HG03108 (cell line): ENCODE data around the gene NUP37.
A peak's percentile ranks its signal among the peaks of the same experiment; 100 is the strongest.
"Not testable (repeated sequence)": the region's sequence is repeated elsewhere in the genome, so short reads cannot be mapped to it uniquely, and the experiment has no call there.

ENCODE experiments used
- ATAC-seq: cut with Tn5 transposase; IDR thresholded peaks from one replicate; pipeline ENCODE4 v1.9.1; 2021; ENCODE audit warnings: moderate library complexity; ENCODE audit not compliant: unreplicated experiment

NUP37 gene, protein sequence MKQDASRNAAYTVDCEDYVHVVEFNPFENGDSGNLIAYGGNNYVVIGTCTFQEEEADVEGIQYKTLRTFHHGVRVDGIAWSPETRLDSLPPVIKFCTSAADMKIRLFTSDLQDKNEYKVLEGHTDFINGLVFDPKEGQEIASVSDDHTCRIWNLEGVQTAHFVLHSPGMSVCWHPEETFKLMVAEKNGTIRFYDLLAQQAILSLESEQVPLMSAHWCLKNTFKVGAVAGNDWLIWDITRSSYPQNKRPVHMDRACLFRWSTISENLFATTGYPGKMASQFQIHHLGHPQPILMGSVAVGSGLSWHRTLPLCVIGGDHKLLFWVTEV

DNA sequence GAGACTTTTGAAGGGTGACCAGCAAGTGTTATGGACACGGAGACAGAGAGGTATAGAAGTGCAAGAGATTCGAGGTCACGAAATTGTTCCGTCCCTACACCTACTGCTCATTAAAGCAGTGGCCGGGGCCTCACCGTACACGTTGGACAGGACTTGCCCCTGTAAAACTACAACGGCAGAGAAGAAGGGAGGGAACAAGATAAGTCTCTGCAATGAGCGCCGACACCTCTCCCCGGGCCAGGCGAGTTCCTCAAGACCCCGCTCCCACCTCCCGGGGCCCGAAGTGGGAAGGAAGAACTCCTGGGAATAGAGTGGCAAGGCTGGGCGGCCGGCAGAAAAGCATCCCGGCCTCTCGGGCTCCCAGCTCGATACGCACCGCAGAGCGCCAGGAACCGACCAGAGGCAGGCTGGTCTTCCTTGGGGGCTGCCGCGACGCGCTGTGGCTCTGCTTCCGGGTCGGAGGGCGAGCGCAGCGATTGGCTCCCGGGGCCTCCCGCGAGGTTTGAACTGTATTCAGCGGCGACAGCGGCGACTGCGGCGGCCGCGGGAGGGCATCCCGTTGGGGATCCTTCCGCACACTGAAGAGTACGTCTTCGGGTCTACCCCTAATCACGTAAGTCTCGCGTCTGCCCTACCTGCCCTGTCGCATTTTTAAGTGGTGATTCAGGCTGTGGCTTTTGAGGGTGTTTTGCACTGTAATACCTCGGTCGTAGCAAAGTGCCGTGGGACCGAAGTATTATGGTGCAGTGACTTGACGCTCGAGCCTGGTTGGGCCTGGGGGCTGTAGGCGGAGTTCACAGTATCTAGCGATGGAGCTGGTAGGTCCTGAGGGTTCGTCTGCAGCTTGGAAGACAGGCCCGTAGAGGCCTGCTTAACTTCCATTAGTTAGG lies at the start of gene NUP37, which contains the start of gene PARPBP:
Gene NUP37 (minus strand): TSS at position 441 of the 890 bp plus-strand sequence. CDS start 1,596 bp downstream, outside the sequence.
Gene PARPBP (plus strand): TSS at position 510 of the 890 bp plus-strand sequence. CDS start 3,706 bp downstream, outside the sequence.
- peak; percentile 98 for ATAC-seq

- ATAC-seq: peak; percentile 60
Observed at GRCh38 chr12:102167821-102168604, 48.1 kb upstream of the NUP37 start.

DNA sequence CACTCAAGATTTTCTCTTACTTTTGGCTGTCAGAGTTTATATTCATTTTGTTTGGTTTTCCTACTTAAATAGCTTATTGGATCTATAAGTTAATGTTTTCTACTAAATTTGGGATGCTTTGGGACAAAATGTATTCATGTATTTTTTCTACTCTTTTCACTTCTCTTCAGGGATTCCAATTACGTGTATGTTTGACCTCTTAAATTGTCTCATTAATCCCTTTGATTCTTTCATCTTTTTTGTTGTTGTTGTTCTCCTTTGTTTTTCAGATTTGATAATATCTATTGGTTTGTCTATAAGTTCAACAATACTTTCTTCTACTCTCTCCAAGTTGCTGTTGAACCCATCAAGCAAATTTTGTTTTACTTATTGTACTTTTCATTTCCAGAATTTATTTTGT lies 43.5 kb upstream of the NUP37 start:
- no peak for ATAC-seq

- ATAC-seq: not testable (repeated sequence)
Observed at GRCh38 chr12:102155206-102155605, 35.3 kb upstream of the NUP37 start.

- not testable (repeated sequence) for ATAC-seq
Observed at GRCh38 chr12:102147062-102147587, 27.2 kb upstream of the NUP37 start.

GRCh38 chr12:102144221-102144620 lies 24.3 kb upstream of the NUP37 start:
- ATAC-seq: no peak

DNA sequence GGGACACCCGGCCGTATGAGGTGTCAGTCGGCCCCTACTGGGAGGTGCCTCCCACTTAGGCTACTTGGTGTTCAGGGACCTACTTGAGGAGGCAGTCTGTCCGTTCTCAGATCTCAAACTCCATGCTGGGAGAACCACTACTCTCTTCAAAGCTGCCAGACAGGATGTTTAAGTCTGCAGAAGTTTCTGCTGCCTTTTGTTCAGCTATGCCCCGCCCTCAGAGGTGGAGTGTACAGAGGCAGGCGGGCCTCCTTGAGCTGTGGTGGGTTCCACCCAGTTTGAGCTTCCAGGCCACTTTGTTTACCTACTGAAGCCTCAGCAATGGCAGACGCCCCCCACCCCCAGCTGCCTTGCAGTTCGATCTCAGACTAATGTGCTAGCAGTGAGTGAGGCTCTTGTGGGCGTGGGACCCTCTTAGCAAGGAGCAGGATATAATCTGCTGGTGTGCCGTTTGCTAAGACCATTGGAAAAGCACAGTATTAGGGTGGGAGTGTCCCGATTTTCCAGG lies 23.0 kb upstream of the NUP37 start:
- ATAC-seq: not testable (repeated sequence)

GRCh38 chr12:102137619-102138018 lies 17.7 kb upstream of the NUP37 start:
- ATAC-seq: not testable (repeated sequence)

GRCh38 chr12:102131442-102131841 lies 11.5 kb upstream of the NUP37 start:
- not testable (repeated sequence) for ATAC-seq

GRCh38 chr12:102130720-102131119 lies 10.8 kb upstream of the NUP37 start:
- ATAC-seq: not testable (repeated sequence)

DNA sequence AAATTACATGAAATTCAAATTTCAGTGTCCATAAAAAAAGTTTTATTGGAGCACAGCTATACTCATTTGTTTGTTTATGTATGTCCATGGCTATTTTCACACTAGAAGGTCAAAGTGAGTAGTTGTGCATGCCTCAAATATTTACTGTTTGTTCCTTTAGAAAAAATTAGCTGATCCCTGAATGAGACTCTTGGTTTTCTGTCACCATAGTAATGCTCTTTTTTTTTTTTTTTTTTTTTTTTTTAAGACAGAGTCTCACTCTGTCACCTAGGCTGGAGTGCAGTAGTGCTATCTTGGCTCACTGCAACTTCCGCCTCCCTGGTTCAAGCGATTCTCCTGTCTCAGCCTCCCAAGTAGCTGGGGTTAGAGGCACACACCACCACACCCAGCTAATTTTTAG lies 1.4 kb upstream of the NUP37 start:
- ATAC-seq: not testable (repeated sequence)

DNA sequence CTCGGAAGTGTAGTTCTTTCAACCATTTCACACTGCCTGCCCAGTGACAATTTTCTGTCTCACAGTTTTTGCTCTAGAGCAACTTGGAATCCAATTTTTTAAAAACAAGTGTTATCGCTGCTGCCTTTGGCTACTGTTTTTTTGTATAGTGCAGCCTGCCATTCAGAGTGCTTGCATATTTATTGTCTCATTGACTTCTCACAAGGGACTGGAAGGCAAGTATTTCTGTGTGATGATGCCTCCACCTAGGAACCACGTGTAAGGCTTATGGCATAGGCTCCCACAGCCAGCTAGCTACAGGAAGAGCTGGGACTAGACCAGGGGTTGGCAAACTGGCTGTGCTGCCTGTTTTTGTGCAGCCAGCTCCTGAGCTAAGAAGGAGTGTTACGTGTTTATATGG lies 972 bp upstream of the NUP37 start:
- ATAC-seq: no peak

GRCh38 chr12:102120564-102120873 lies 605 bp upstream of the NUP37 start:
- no peak for ATAC-seq

- no peak for ATAC-seq
Observed at GRCh38 chr12:102118874-102119273, 1.0 kb downstream of the NUP37 start.

- no peak for ATAC-seq
Observed at GRCh38 chr12:102116392-102116791, 3.5 kb downstream of the NUP37 start.

- ATAC-seq: no peak
Observed at GRCh38 chr12:102114212-102114611, 5.7 kb downstream of the NUP37 start.

GRCh38 chr12:102110782-102111181 lies 9.1 kb downstream of the NUP37 start:
- no peak for ATAC-seq

DNA sequence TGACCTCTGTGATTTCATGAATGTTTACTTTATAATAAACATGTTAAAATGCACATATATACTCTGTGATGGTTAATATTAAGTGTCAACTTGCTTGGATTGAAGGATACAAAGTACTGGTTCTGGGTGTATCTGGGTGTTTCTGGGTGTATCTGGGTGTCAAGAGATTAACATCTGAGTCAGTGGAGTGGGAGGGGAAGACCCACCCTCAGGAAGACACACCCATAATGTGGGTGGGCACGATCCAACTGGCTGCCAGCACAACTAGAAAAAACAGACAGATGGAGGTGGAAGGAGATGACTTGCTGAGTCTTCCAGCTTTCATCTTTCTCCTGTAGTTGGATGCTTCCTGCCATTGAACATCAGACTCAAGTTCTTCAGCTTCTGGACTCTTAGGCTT lies 11.9 kb downstream of the NUP37 start:
- no peak for ATAC-seq

DNA sequence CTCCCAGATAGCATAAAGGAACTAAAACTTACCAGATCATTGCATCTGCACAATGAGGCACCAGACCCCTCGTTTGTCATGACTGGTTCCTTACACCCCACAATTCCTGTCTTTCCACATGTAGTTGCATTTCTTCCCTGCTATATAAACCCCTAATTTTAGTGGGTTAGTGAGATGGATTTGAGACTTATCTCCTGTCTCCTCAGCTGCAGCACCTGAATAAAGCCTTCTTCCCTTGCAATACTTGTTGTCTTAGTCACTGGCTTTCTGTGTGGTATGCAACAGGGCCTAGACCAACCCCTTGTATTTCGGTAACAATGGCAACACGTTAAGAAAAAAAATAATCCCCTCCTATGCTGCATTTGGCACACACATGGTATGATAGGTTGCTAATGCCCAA lies 13.0 kb downstream of the NUP37 start:
- no peak for ATAC-seq

- ATAC-seq: no peak
Observed at GRCh38 chr12:102096855-102097254, 23.1 kb downstream of the NUP37 start.
